Kasumi-1 (cell line): ENCODE measurements around the gene RERE.

Source experiments
- DNase-seq, 2 experiments: peaks; one replicate each; lab custom pipeline; 2025; lab: John Stamatoyannopoulos, UW

RERE gene

GRCh38 chr1:8817412-8818324 lies at the start of gene RERE:
Gene RERE (minus strand): TSS chr1:8817640.
- peak; percentile 82 to 84 for DNase-seq

GRCh38 chr1:8866792-8867415 lies 49.5 kb upstream of the RERE start:
- DNase-seq, result no peak

GRCh38 chr1:8866173-8866791 lies 48.8 kb upstream of the RERE start:
- DNase-seq, result no peak

- DNase-seq, result no peak
Observed at GRCh38 chr1:8864713-8865344, 47.4 kb upstream of the RERE start.

GRCh38 chr1:8863794-8864233 lies 46.4 kb upstream of the RERE start:
- no peak for DNase-seq

- no peak for DNase-seq
Observed at GRCh38 chr1:8863138-8863537, 45.7 kb upstream of the RERE start.

GRCh38 chr1:8862528-8862927 lies 45.1 kb upstream of the RERE start:
- DNase-seq, result peak; percentile 33 to 56

- DNase-seq, result no peak
Observed at GRCh38 chr1:8860738-8861516, 43.5 kb upstream of the RERE start.

GRCh38 chr1:8858888-8859706 lies 41.7 kb upstream of the RERE start:
- peak; percentile 75 to 84 for DNase-seq

GRCh38 chr1:8858112-8858668 lies 40.8 kb upstream of the RERE start:
- DNase-seq, result peak; percentile 90 to 94

- no peak for DNase-seq
Observed at GRCh38 chr1:8856689-8857412, 39.4 kb upstream of the RERE start.

GRCh38 chr1:8854240-8854639 lies 36.8 kb upstream of the RERE start:
- no peak for DNase-seq

GRCh38 chr1:8851060-8851459 lies 33.6 kb upstream of the RERE start:
- DNase-seq, result no peak

GRCh38 chr1:8848663-8849386 lies 31.4 kb upstream of the RERE start:
- peak; percentile 81 to 87 for DNase-seq

GRCh38 chr1:8847990-8848389 lies 30.6 kb upstream of the RERE start:
- peak; percentile 23 to 27 for DNase-seq

GRCh38 chr1:8846263-8846662 lies 28.8 kb upstream of the RERE start:
- no peak for DNase-seq

- no peak for DNase-seq
Observed at GRCh38 chr1:8845104-8846097, 28.0 kb upstream of the RERE start.
